Liver (tissue), 9 donors: Measurements from ENCODE around the gene DMC1. TPM values are rescaled to one million over a fixed set of nuclear protein-coding genes. Genes with fewer than 3 reads are reported as not detected.

Source experiments
- DNase-seq: peaks from one replicate; pipeline ENCODE4 v3.0.0-alpha.2; 2017; ENCODE audit warnings: low spot score
- H3K27ac ChIP-seq, 2 donors: one replicate each; pipeline ENCODE4 v1.7.0; 2013; ENCODE audit warnings: inconsistent platforms in 2 of 2, low read length in 2 of 2, control low read depth in 1 of 2, low read depth in 1 of 2, mild to moderate bottlenecking in 1 of 2
- H3K27me3 ChIP-seq, 4 donors: one replicate each; pipeline versions ENCODE4 v1.6.1 to v1.7.0; 2013; ENCODE audit warnings: low read length in 3 of 4, inconsistent platforms in 1 of 4, mild to moderate bottlenecking in 1 of 4, moderate library complexity in 1 of 4; ENCODE audit not compliant: control insufficient read depth in 4 of 4, insufficient read depth in 4 of 4
- H3K36me3 ChIP-seq, 4 donors: one replicate each; pipeline versions ENCODE4 v1.6.1 to v1.7.0; 2013; ENCODE audit warnings: low read length in 3 of 4, mild to moderate bottlenecking in 3 of 4, low read depth in 1 of 4, moderate library complexity in 1 of 4; ENCODE audit not compliant: control insufficient read depth in 4 of 4, insufficient read depth in 3 of 4
- H3K4me1 ChIP-seq, 4 donors: one replicate each; pipeline versions ENCODE4 v1.6.1 to v1.7.0; 2013; ENCODE audit warnings: low read length in 3 of 4, mild to moderate bottlenecking in 3 of 4, moderate library complexity in 1 of 4; ENCODE audit not compliant: control insufficient read depth in 4 of 4, insufficient read depth in 4 of 4
- H3K4me3 ChIP-seq, 3 donors: one replicate each; pipeline versions ENCODE4 v1.6.1 to v1.7.0; 2013; ENCODE audit warnings: low read length in 3 of 3, control low read depth in 1 of 3, low read depth in 1 of 3, mild to moderate bottlenecking in 1 of 3
- H3K9ac ChIP-seq, 2 donors: one replicate each; pipeline ENCODE4 v1.7.0; 2013; ENCODE audit warnings: low read length in 2 of 2, mild to moderate bottlenecking in 2 of 2, moderate library complexity in 2 of 2, control low read depth in 1 of 2, low read depth in 1 of 2
- H3K9me3 ChIP-seq, 4 donors: one replicate each; pipeline versions ENCODE4 v1.6.1 to v1.7.0; 2013; ENCODE audit warnings: low read length in 3 of 4; ENCODE audit not compliant: control insufficient read depth in 4 of 4
- EGR1 ChIP-seq, 2 donors: IDR thresholded peaks; 2 replicates each; pipeline ENCODE4 v1.6.1; 2016 to 2018; ENCODE audit warnings: antibody characterized with exemption in 2 of 2, low read depth in 2 of 2
- FOXA1 ChIP-seq: IDR thresholded peaks from 2 replicates; pipeline ENCODE4 v1.6.1; 2016; ENCODE audit warnings: antibody characterized with exemption
- FOXA2 ChIP-seq: IDR thresholded peaks from 2 replicates; pipeline ENCODE4 v1.6.1; 2016; ENCODE audit warnings: antibody characterized with exemption
- GABPA ChIP-seq, 2 donors: IDR thresholded peaks in 1 of 2; conservative IDR thresholded peaks in 1 of 2; 2 replicates each; pipeline ENCODE4 v1.6.1; 2016; ENCODE audit warnings: antibody characterized with exemption in 2 of 2, mild to moderate bottlenecking in 1 of 2, moderate library complexity in 1 of 2
- HNF4G ChIP-seq: IDR thresholded peaks from 2 replicates; pipeline ENCODE4 v1.6.1; 2016; ENCODE audit warnings: antibody characterized with exemption
- MAX ChIP-seq: IDR thresholded peaks from 2 replicates; pipeline ENCODE4 v1.6.1; 2016; ENCODE audit warnings: antibody characterized with exemption
- NR2F2 ChIP-seq: IDR thresholded peaks from 2 replicates; pipeline ENCODE4 v1.6.1; 2016; ENCODE audit warnings: antibody characterized with exemption
- RAD21 ChIP-seq, 2 donors: IDR thresholded peaks; 2 replicates each; pipeline ENCODE4 v1.6.1; 2016; ENCODE audit warnings: antibody characterized with exemption in 2 of 2, mild to moderate bottlenecking in 2 of 2
- RXRA ChIP-seq, 2 donors: IDR thresholded peaks; 2 replicates each; pipeline ENCODE4 v1.6.1; 2017 to 2018; ENCODE audit warnings: antibody characterized with exemption in 2 of 2, mild to moderate bottlenecking in 1 of 2
- SP1 ChIP-seq: IDR thresholded peaks from 2 replicates; pipeline ENCODE4 v1.6.1; 2018; ENCODE audit warnings: antibody characterized with exemption, mild to moderate bottlenecking
- TAF1 ChIP-seq: conservative IDR thresholded peaks from 2 replicates; pipeline ENCODE4 v1.6.1; 2016; ENCODE audit warnings: antibody characterized with exemption, mild to moderate bottlenecking
- YY1 ChIP-seq: IDR thresholded peaks from 2 replicates; pipeline ENCODE4 v1.6.1; 2016; ENCODE audit warnings: antibody characterized with exemption, mild to moderate bottlenecking
- ZBTB33 ChIP-seq: IDR thresholded peaks from 2 replicates; pipeline ENCODE4 v1.6.1; 2016; ENCODE audit warnings: antibody characterized with exemption
- WGBS: extraction: QIAGEN DNeasy Blood & Tissue Kit; methylation state at CpG from one replicate; pipeline ENCODE4 v1.1.7; 2013; 5-methylcytosine and 5-hydroxymethylcytosine counted together
- polyA plus RNA-seq, 2 donors: library from polyadenylated mRNA; stranded (reverse) in 1 of 2; unstranded in 1 of 2; fragments of 200-250 nt in 1 of 2; fragments of >200 nt in 1 of 2; fragmentation: Nextera tagmentation in 1 of 2; extraction: Ambion mirVana in 1 of 2; gene quantifications; one replicate each; pipeline versions ENCODE4 v1.2.1 to v1.2.3, GENCODE V29; 2013 to 2015
- total RNA-seq, 2 donors: library from RNA; depleted of rRNA; stranded (reverse); fragments of >200 nt; gene quantifications; one replicate each; pipeline ENCODE4 v1.2.3, GENCODE V29; 2014
- TF ChIP-seq, protein P1 (sequence below): IDR thresholded peaks from 2 replicates; pipeline ENCODE4 v1.6.1; 2016; ENCODE audit warnings: antibody characterized with exemption
- TF ChIP-seq, protein P2 (sequence below): IDR thresholded peaks from 2 replicates; pipeline ENCODE4 v1.6.1; 2016; ENCODE audit warnings: antibody characterized with exemption, mild to moderate bottlenecking
- TF ChIP-seq, protein P3 (sequence below): fragments of 150-350 bp; IDR thresholded peaks from 2 replicates; pipeline ENCODE4 v1.5.1; 2017; ENCODE audit warnings: improper control_type of control experiment, low read depth, low read length; ENCODE audit not compliant: missing input control
- donor health status: healthy.
- donor health status: healthy.
- donor health status: healthy.
- donor health status: healthy.
- donor health status: healthy.

Gene DMC1
- total and polyA plus RNA-seq, 4 donors = 0.25 to 6.8 (median 1.1) TPM; not detected in 1

GRCh38 chr22:38608992-38609750 is 39.2 kb upstream of the DMC1 start:
- no peaks in the 10 kb centered on the region for H3K27me3 ChIP-seq
- no peaks in the 10 kb centered on the region for H3K36me3 ChIP-seq
- 91% methylated on average over 13 of the region's 13 CpGs for WGBS
- no peak for DNase-seq
- H3K9me3 ChIP-seq = no peaks in the 10 kb centered on the region
- peaks cover 0 to 15% (median 6%) of the 10 kb centered on the region in 4 donors for H3K4me1 ChIP-seq
- TF ChIP-seq NR2F2 (no peak), ZBTB33 (no peak), HNF4G (no peak), FOXA2 (no peak), TAF1 (no peak), RXRA (IDR thresholded peaks at IDR 0.05) (no peak), YY1 (no peak), GABPA (IDR thresholded peaks at IDR 0.05 in 1 of 2, conservative IDR thresholded peaks at IDR 0.05 in 1 of 2) (no peak), SP1 (no peak), EGR1 (IDR thresholded peaks at IDR 0.05; ENCODE audit: low read depth in 2 of 2) (no peak), MAX (no peak), RAD21 (IDR thresholded peaks at IDR 0.05) (no peak), FOXA1 (no peak)
- TF ChIP-seq, protein P1, sequence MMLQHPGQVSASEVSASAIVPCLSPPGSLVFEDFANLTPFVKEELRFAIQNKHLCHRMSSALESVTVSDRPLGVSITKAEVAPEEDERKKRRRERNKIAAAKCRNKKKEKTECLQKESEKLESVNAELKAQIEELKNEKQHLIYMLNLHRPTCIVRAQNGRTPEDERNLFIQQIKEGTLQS = no peak
- TF ChIP-seq, protein P2, sequence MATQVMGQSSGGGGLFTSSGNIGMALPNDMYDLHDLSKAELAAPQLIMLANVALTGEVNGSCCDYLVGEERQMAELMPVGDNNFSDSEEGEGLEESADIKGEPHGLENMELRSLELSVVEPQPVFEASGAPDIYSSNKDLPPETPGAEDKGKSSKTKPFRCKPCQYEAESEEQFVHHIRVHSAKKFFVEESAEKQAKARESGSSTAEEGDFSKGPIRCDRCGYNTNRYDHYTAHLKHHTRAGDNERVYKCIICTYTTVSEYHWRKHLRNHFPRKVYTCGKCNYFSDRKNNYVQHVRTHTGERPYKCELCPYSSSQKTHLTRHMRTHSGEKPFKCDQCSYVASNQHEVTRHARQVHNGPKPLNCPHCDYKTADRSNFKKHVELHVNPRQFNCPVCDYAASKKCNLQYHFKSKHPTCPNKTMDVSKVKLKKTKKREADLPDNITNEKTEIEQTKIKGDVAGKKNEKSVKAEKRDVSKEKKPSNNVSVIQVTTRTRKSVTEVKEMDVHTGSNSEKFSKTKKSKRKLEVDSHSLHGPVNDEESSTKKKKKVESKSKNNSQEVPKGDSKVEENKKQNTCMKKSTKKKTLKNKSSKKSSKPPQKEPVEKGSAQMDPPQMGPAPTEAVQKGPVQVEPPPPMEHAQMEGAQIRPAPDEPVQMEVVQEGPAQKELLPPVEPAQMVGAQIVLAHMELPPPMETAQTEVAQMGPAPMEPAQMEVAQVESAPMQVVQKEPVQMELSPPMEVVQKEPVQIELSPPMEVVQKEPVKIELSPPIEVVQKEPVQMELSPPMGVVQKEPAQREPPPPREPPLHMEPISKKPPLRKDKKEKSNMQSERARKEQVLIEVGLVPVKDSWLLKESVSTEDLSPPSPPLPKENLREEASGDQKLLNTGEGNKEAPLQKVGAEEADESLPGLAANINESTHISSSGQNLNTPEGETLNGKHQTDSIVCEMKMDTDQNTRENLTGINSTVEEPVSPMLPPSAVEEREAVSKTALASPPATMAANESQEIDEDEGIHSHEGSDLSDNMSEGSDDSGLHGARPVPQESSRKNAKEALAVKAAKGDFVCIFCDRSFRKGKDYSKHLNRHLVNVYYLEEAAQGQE = no peak
- TF ChIP-seq, protein P3, sequence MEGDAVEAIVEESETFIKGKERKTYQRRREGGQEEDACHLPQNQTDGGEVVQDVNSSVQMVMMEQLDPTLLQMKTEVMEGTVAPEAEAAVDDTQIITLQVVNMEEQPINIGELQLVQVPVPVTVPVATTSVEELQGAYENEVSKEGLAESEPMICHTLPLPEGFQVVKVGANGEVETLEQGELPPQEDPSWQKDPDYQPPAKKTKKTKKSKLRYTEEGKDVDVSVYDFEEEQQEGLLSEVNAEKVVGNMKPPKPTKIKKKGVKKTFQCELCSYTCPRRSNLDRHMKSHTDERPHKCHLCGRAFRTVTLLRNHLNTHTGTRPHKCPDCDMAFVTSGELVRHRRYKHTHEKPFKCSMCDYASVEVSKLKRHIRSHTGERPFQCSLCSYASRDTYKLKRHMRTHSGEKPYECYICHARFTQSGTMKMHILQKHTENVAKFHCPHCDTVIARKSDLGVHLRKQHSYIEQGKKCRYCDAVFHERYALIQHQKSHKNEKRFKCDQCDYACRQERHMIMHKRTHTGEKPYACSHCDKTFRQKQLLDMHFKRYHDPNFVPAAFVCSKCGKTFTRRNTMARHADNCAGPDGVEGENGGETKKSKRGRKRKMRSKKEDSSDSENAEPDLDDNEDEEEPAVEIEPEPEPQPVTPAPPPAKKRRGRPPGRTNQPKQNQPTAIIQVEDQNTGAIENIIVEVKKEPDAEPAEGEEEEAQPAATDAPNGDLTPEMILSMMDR = no peak
- no peak overlapping the region for H3K27ac ChIP-seq
- no peak overlapping the region for H3K4me3 ChIP-seq
- H3K9ac ChIP-seq = no peak overlapping the region
